HepG2 (cell line): ENCODE measurements around the gene IRX3. TPM values are rescaled to one million over a fixed set of nuclear protein-coding genes. Genes with fewer than 3 reads are reported as not detected.

ENCODE experiments used
- BHLHE40 ChIP-seq: IDR thresholded peaks from 2 replicates; pipeline ENCODE4 v1.6.1; 2011; ENCODE audit warnings: low read length, improper control_type of control experiment
- CREB3 ChIP-seq: sonication (generic); formaldehyde crosslinking; IDR thresholded peaks from 2 replicates; pipeline ENCODE4 v1.5.0; 2020; ENCODE audit warnings: missing genetic modification reagents
- FOXJ3 ChIP-seq: sonication (generic); formaldehyde crosslinking; IDR thresholded peaks from 2 replicates; pipeline ENCODE4 v1.4.0; 2020; ENCODE audit warnings: missing genetic modification reagents, mild to moderate bottlenecking, borderline replicate concordance
- HNRNPL ChIP-seq: fragments of 200-400 bp; formaldehyde crosslinking; IDR thresholded peaks from 2 replicates; pipeline ENCODE4 v1.6.1; 2017; ENCODE audit warnings: mild to moderate bottlenecking, low read depth, low read length
- IRF1 ChIP-seq: sonication (generic); formaldehyde crosslinking; IDR thresholded peaks from 2 replicates; pipeline ENCODE4 v1.4.0; 2020; ENCODE audit warnings: low read depth, mild to moderate bottlenecking, missing genetic modification reagents
- MIXL1 ChIP-seq: IDR thresholded peaks from 2 replicates; pipeline ENCODE4 v1.6.1; 2016
- NCOA5 ChIP-seq: sonication (generic); formaldehyde crosslinking; IDR thresholded peaks from 2 replicates; pipeline ENCODE4 v1.4.0; 2020; ENCODE audit warnings: missing genetic modification reagents
- NR2F6 ChIP-seq, 2 experiments: IDR thresholded peaks; 2 replicates each; pipeline ENCODE4 v1.6.1; 2016; ENCODE audit warnings: antibody characterized with exemption in 1 of 2, mild to moderate bottlenecking in 1 of 2
- POGK ChIP-seq: sonication (generic); formaldehyde crosslinking; conservative IDR thresholded peaks from 2 replicates; pipeline ENCODE4 v1.8.0; 2022; ENCODE audit warnings: mild to moderate bottlenecking, moderate library complexity, missing genetic modification reagents
- PPARG ChIP-seq: conservative IDR thresholded peaks from 2 replicates; pipeline ENCODE4 v1.6.1; 2016; ENCODE audit warnings: missing biosample characterization, missing genetic modification reagents
- RBM22 ChIP-seq: fragments of 200-400 bp; formaldehyde crosslinking; optimal IDR thresholded peaks from 2 replicates; pipeline ENCODE3; 2017; ENCODE audit warnings: mild to moderate bottlenecking, low read length, moderate library complexity
- SKIL ChIP-seq: sonication (generic); formaldehyde crosslinking; IDR thresholded peaks from 2 replicates; pipeline ENCODE4 v1.8.0; 2022; ENCODE audit warnings: missing genetic modification reagents, mild to moderate bottlenecking, moderate library complexity, borderline replicate concordance
- STAG1 ChIP-seq: sonication (generic); formaldehyde crosslinking; IDR thresholded peaks from 2 replicates; pipeline ENCODE4 v1.4.0; 2020; ENCODE audit warnings: missing genetic modification reagents
- TRIM24 ChIP-seq: sonication (generic); formaldehyde crosslinking; IDR thresholded peaks from 2 replicates; pipeline ENCODE4 v1.8.0; 2022; ENCODE audit warnings: mild to moderate bottlenecking, missing genetic modification reagents
- ZBTB26 ChIP-seq: IDR thresholded peaks from 2 replicates; pipeline ENCODE4 v1.6.1; 2016; ENCODE audit warnings: missing compliant biosample characterization, missing genetic modification reagents, borderline replicate concordance
- ZFP37 ChIP-seq: sonication (generic); formaldehyde crosslinking; IDR thresholded peaks from 2 replicates; pipeline ENCODE4 v1.4.0; 2020; ENCODE audit warnings: missing genetic modification reagents, borderline replicate concordance
- ZFP90 ChIP-seq: sonication (generic); formaldehyde crosslinking; IDR thresholded peaks from 2 replicates; pipeline ENCODE4 v1.8.0; 2022; ENCODE audit warnings: missing genetic modification reagents, mild to moderate bottlenecking, inconsistent platforms, borderline replicate concordance
- ZNF451 ChIP-seq: sonication (generic); formaldehyde crosslinking; IDR thresholded peaks from 2 replicates; pipeline ENCODE4 v1.5.0; 2020; ENCODE audit warnings: mild to moderate bottlenecking, missing genetic modification reagents
- ZNF570 ChIP-seq: sonication (generic); formaldehyde crosslinking; IDR thresholded peaks from 2 replicates; pipeline ENCODE4 v1.4.0; 2020; ENCODE audit warnings: mild to moderate bottlenecking, missing genetic modification reagents, borderline replicate concordance
- ZNF691 ChIP-seq: sonication (generic); formaldehyde crosslinking; IDR thresholded peaks from 2 replicates; pipeline ENCODE4 v1.4.0; 2020; ENCODE audit warnings: missing genetic modification reagents, low read depth, mild to moderate bottlenecking, borderline replicate concordance
- polyA plus RNA-seq, 8 experiments: library from polyadenylated mRNA; depleted of rRNA in 3 of 8; stranded (reverse) in 7 of 8; unstranded in 1 of 8; fragments of >200 nt; fragmentation: Illumina TruSeq in 4 of 8; extraction: Trizol in 4 of 8; gene quantifications; 2 replicates each; pipeline versions ENCODE4 v1.2.1 to v1.2.3, GENCODE V29; 2011 to 2016; ENCODE audit warnings: low read depth in 4 of 8, missing spikeins in 1 of 8, mixed read lengths in 1 of 8; ENCODE audit not compliant: insufficient read depth in 1 of 8
- total RNA-seq, 5 experiments: library from RNA; depleted of rRNA; stranded (reverse); fragments of >200 nt; fragmentation: Illumina TruSeq; extraction: Trizol; gene quantifications; 2 replicates each; pipeline ENCODE4 v1.2.3, GENCODE V29; 2016; ENCODE audit warnings: low read depth in 1 of 5

The IRX3 gene
- total and polyA plus RNA-seq, 2 of the 13 experiments (the other 11 are each of a cell fraction or from before 2014, with no cell fraction given), result 9.2 to 16.4 TPM

GRCh38 chr16:54286366-54287130 lies at the start of gene IRX3 (continued):
- TF ChIP-seq SKIL (CRISPR knock-in tag) (peak; percentile 61; the same call in 1 of the 2 replicates), NCOA5 (CRISPR knock-in tag) (no peak), TRIM24 (CRISPR knock-in tag) (no peak), POGK (no peak), ZFP90 (CRISPR knock-in tag) (no peak), RBM22 (no peak), ZFP37 (CRISPR knock-in tag) (no peak), BHLHE40 (no peak), HNRNPL (no peak), ZNF451 (no peak; the same call in 1 of the 2 replicates), ZNF570 (CRISPR knock-in tag) (no peak), MIXL1 (no peak), ZNF691 (CRISPR knock-in tag) (0 out of 2 replicates have a peak, but pooled peaks have one; percentile 50), IRF1 (no peak), CREB3 (CRISPR knock-in tag) (no peak), ZBTB26 (CRISPR knock-in tag) (no peak), FOXJ3 (CRISPR knock-in tag) (no peak), PPARG (CRISPR knock-in tag) (no peak), NR2F6 (IDR thresholded peaks at IDR 0.05) (no peak), NR2F6 (CRISPR knock-in tag; IDR thresholded peaks at IDR 0.05) (0 out of 2 replicates have a peak, but pooled peaks have one; percentile 4), STAG1 (CRISPR knock-in tag) (no peak)
